Left hindlimb (tissue), 1 donor: ENCODE results near the gene TTC23.
A peak's percentile ranks its signal among the peaks of the same experiment; 100 is the strongest.

Source experiments
- DNase-seq: peaks from one replicate; pipeline ENCODE4 v3.0.0-alpha.2; 2018

TTC23 gene, protein sequence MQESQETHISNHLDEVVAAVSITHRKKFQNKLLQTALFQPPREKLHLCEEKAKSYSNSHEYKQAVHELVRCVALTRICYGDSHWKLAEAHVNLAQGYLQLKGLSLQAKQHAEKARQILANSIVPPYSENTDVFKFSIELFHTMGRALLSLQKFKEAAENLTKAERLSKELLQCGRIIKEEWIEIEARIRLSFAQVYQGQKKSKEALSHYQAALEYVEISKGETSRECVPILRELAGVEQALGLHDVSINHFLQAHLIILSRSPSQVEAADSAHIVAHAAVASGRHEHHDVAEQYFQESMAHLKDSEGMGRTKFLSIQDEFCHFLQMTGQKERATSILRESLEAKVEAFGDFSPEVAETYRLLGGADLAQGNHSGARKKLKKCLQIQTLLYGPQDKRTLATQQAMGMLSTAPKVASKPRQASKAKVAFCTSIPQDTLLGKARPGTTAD

DNA sequence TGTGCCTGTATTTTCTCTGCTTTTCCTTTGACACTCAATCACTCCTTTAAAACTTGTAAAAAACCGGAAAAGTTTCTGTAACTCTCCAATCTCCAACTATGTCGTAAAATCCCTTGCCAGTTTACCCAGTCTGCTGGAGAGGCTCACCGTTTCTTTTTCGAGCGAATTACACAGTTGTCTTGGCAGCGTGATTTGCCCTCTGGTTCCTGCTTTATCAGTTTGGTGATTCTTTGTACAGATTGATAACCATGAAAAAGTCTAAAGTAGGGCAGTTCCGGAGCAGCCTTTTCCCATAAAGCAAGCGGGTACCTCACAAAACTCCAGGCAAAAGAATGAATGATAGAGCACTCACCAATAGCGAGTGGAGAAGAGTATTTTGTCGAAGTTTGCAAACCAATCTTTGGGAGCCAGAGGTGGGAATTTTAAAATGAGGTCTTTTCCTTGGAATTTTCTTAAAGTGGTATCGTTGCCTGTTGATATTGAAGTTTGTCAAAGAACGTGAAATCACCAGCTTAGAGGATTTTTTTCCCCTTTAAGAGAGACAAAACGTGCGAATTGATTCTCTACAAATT is at the start of gene TTC23:
TTC23 (minus strand) TSS at position 312 of the 572 bp plus-strand sequence. CDS start 20,869 bp downstream, outside the sequence.
- DNase-seq, result peak; percentile 67

GRCh38 chr15:99296386-99296785 is 47.0 kb upstream of the TTC23 start:
- DNase-seq, result no peak

GRCh38 chr15:99295840-99296239 is 46.5 kb upstream of the TTC23 start:
- DNase-seq, result no peak

DNA sequence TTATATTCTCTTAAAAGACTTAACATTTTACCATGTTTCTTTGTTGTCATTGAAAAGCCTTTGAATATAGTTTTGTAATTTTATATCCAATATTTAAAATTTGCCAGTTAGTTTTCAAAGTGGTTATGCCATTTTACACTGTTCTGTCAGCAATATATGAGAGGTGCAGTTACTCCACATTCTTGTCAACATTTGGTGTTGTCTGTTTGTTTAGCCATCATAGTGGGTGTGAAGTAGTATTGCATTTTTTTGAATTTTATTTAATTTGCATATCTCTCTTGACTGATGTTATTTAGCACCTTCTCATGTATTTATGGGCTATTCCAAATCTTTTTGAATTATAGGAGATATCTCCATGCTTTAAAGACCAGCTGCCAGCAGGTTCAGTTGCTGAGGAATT is 42.3 kb upstream of the TTC23 start:
- no peak for DNase-seq

GRCh38 chr15:99283717-99284116 is 34.3 kb upstream of the TTC23 start:
- no peak for DNase-seq

- no peak for DNase-seq
These were observed 33.2 kb upstream of the TTC23 start for GRCh38 chr15:99282586-99282985.

DNA sequence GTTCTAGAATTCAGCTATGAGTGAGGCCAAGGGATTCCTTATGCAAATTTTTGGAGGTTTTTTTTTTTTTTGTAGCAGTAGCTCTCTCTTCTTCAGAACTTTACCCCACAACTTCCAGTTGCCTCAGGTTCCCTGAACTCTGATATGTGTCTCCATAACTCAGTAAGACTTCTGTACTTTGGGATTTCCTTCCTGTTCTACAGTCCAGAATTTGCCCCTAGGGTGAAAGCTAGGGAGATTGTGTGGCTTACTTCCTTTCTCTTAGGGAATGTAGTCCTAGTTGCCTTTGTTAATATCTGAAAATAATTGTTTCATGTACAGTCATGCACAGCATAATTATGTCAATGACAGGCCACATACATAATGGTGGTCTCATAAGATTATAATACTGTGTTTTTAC is 32.7 kb upstream of the TTC23 start:
- DNase-seq, result no peak

DNA sequence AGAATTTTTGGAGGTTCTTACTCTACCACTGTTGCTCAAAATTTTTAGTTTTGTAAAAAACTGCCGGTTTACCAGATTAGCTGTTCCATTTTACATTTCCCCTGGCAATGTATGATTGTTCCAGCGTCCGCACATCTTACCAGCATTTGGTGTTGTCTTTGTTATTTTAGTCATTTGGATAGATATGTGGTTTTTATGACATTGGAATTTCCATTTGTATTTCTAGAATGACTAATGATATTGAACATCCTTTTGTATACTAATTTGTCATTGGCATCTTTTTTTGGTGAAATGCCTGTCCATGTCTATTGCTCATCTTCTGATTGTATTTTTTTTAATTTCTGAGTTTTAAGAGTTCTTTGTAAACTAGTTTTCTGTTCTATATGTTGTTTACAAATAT is 30.4 kb upstream of the TTC23 start:
- no peak for DNase-seq

- DNase-seq, result no peak
These were observed 29.9 kb upstream of the TTC23 start for GRCh38 chr15:99279290-99279689.

GRCh38 chr15:99275525-99276128 is 26.2 kb upstream of the TTC23 start:
- DNase-seq, result no peak

- DNase-seq, result no peak
These were observed 25.7 kb upstream of the TTC23 start for GRCh38 chr15:99275061-99275460.

DNA sequence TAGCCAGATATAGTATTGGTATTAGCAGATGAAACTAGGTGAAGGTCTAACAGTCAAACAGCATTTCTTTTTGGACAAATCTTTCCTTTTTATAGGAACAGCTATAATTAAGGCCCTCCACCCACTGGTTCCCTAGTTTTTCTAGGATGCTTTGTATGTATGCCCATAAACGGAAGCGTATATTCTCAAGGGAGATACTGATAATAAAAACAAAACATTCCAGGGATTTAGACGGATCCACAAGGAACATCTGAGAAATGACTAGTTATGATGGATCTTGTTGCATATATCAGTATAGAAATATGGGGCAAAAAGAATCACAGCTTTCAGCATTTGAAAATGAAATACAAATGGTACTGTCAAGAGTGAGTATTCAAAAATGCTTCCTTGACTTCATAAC is 24.4 kb upstream of the TTC23 start:
- DNase-seq, result no peak

DNA sequence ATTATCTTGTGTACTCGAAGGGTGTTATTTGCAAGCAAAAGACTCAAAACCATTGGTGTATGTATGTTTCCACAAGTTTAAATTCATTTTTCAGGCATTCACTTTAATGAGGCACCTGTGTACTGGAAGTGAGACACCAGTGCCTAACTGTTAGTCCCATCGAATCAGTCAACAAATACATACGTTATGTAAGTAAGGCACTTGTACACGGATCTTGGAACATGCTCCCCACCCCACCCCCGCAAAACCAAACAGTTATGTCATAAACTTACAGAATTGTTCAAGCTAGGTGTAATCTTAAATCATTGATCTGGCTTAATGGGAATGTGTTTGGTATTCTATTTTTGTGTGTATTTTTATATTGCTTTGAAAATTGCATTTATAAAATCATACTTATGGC is 19.1 kb upstream of the TTC23 start:
- no peak for DNase-seq

DNA sequence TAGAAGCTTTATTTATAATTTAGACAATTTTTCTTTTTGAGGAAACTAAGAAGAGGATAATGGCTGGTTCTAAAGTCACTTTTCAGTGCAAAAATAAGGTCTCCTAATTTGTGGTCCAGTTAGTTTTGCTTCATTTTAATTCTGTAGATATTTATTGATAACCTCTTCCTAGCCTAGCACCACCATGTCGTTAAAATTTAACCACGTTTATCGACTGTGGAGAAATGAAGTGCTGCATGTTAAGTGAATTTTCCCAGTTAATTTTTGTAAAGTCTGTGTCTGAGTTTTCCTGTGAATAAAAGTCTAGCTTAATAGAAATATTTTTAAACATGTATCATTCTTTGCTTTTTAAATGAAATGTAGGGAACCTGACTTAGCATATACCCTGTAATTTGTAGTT is 18.6 kb upstream of the TTC23 start:
- DNase-seq, result no peak

DNA sequence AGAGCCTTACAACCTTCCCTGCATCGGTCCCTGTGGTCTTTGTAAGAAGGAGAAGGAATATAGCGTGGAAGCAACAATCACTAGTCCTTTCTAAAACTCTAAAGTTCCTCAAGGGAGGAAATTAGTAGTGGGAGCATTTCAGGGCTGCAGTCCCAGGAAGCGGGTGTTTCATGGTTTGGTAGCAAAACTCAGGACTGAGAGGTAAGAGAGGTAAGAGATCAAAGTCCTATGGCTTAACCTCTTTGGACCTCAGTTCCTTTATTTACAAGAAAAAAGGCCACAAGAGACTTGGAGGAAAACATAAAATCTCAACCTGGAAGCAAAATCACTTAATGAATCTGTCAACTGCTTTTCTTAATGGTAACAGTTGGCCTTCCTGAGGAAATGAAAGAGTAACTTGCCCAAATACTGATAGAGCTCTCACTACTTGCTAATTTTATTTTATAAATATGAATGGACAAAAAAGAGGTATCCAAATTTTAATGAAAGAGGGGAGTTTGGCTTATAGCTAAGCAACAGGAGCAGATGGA is 16.2 kb upstream of the TTC23 start:
- no peak for DNase-seq

DNA sequence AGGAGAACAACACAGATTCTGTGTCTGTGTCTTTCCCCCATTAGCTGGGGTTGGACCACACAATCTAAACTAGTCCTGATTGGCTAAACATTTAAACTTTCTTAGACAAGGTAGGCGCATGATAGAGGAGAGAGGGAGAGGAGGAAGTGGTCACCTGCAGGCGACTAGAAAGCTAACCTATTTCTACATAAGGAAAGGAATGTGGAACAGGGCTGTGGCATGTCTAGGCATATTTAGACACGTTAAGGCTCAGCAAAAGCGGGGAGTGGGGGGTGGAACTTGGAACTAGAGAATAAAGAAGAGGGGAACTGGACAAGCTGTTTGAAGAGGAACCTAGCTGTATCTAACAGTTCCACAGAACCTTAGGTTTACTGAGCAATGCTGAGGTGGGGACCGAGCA is 14.7 kb upstream of the TTC23 start:
- no peak for DNase-seq

- no peak for DNase-seq
These were observed 7.8 kb upstream of the TTC23 start for GRCh38 chr15:99257107-99257750.

DNA sequence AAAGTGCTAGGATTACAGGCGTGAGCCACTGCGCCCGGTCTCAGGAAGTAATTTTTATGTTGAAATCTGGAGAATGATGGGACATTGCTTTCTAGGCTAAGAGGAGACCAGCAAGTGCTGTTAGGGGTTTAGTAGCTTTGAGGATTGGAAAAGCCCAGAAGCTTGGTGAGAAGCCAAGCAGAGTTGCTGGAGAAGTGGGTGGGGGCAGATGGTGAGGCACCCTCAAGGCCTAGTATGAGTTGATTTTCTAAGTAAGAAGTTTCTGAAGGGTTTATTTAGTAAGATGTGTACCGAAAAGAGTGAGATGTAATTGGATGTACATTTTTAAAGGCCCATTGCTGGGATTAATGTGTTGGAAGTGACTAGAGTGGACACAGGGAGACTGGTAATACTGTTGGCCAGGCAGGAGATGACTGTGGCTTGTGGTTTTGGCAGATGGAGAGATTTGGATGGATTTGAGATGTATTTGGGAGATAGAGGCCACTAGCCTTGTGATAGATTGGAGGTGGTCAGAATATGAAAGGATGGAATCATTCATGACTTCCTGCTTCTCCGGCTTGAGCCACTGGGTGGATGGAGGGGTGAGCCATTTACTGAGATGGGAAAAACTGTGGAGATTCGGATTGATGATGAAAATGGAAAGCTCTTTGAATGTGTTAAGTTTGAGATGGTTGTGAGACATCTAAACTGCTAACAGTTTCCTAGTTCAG is 4.2 kb upstream of the TTC23 start:
- no peak for DNase-seq

DNA sequence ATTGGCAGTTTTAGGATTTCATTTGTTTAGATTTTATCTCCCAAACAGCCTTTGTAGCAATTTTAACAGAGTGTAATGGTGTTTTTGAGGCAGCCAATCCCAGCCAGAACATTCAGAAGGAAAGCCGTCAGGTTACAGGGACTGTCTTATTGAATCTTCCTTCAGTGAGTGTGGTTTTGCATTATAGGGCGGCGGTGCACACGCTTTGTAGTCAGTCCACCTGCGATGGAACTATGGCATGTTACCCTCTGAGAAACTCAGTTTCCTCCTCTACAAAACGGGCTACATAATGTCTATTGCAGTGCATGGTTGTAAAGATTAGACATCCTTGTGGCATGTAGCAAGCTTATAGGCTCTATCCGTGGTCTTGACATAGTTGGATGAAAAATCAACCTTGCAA is 2.9 kb upstream of the TTC23 start:
- no peak for DNase-seq

GRCh38 chr15:99250857-99251841 is 1.8 kb upstream of the TTC23 start, which contains the start of gene LRRC28:
TSS of gene LRRC28 (plus strand) at chr15:99251481. CDS start at chr15:99255958, 4,477 bp downstream.
- peak; percentile 99 for DNase-seq

DNA sequence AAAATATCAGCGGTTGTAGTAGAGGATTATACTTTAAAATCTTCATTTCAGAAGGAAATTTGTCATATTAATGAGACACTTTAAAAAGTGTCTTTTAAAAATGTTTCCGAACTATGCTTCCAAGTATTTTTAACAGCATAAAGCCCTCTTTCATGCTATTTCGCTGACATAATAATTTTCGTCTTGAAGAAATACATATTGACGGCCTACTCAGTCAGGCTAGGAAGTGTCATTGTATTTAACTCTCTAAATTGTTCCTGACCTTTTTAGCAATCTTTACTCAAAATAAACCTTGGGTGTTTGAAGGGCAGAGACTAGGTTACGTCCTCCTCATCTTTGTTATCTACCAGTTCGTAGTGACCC is 1.1 kb upstream of the TTC23 start:
- DNase-seq, result no peak
